A549 (cell line): Measurements from ENCODE around the gene TCEA2.

Experiments
- CHD2 ChIP-seq: fragments of 150-350 bp; IDR thresholded peaks from 2 replicates; pipeline ENCODE4 v1.6.1; 2014; ENCODE audit warnings: low read length; ENCODE audit not compliant: partially characterized antibody
- POLR2A ChIP-seq: IDR thresholded peaks from 2 replicates; pipeline ENCODE4 v1.6.1; 2012; ENCODE audit warnings: mild to moderate bottlenecking, low read length
- RCOR1 ChIP-seq: fragments of 150-350 bp; IDR thresholded peaks from 2 replicates; pipeline ENCODE4 v1.6.1; 2014; ENCODE audit warnings: antibody characterized with exemption, low read length, low read depth
- RFX5 ChIP-seq: fragments of 450-650 bp; IDR thresholded peaks from 2 replicates; pipeline ENCODE4 v1.7.1; 2014; ENCODE audit warnings: antibody characterized with exemption, mild to moderate bottlenecking, moderate library complexity
- SMC3 ChIP-seq: fragments of >200 bp; sonication (Bioruptor Twin); formaldehyde crosslinking; IDR thresholded peaks from 3 replicates; pipeline ENCODE4 v1.6.1; 2018; ENCODE audit warnings: inconsistent platforms
- TF ChIP-seq, protein P1 (sequence below): IDR thresholded peaks from 2 replicates; pipeline ENCODE4 v1.6.1; 2012
- TF ChIP-seq, protein P2 (sequence below): fragments of >200 bp; sonication (Bioruptor Twin); formaldehyde crosslinking; IDR thresholded peaks from 3 replicates; pipeline ENCODE4 v1.5.1; 2016
- TF ChIP-seq, protein P3 (sequence below): IDR thresholded peaks from 2 replicates; pipeline ENCODE4 v1.6.1; 2012
- TF ChIP-seq, protein P4 (sequence below): fragments of 200-600 bp; sonication (generic); IDR thresholded peaks from 2 replicates; pipeline ENCODE4 v1.6.1; 2016; ENCODE audit warnings: antibody characterized with exemption, mild to moderate bottlenecking, moderate library complexity

DNA sequence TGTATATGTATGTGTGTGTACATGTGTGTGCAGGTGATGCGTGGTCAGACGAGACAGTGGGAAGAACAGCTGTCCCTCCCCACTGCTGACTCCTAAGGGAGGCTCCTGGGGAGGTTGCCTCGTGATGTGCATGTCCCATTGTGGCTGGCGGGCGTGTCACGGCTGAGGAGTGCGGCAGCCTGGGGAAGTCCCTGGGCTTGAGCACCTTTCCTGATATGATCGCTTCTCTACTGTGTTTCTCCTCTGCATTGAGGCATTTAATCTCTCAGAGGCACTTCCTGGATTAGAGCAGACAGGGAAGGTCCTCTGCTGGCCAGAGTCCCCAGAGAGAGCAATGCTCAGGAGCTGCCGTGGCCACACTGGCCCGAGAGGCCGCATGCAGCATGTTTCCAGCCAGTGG lies 32.9 kb downstream of the TCEA2 start:
- TF ChIP-seq SMC3 = no peak
- no peak for TF ChIP-seq POLR2A
- TF ChIP-seq, protein P1, sequence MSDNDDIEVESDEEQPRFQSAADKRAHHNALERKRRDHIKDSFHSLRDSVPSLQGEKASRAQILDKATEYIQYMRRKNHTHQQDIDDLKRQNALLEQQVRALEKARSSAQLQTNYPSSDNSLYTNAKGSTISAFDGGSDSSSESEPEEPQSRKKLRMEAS = no peak
- TF ChIP-seq CHD2 = no peak
- TF ChIP-seq, protein P2, sequence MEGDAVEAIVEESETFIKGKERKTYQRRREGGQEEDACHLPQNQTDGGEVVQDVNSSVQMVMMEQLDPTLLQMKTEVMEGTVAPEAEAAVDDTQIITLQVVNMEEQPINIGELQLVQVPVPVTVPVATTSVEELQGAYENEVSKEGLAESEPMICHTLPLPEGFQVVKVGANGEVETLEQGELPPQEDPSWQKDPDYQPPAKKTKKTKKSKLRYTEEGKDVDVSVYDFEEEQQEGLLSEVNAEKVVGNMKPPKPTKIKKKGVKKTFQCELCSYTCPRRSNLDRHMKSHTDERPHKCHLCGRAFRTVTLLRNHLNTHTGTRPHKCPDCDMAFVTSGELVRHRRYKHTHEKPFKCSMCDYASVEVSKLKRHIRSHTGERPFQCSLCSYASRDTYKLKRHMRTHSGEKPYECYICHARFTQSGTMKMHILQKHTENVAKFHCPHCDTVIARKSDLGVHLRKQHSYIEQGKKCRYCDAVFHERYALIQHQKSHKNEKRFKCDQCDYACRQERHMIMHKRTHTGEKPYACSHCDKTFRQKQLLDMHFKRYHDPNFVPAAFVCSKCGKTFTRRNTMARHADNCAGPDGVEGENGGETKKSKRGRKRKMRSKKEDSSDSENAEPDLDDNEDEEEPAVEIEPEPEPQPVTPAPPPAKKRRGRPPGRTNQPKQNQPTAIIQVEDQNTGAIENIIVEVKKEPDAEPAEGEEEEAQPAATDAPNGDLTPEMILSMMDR = no peak
- TF ChIP-seq, protein P3, sequence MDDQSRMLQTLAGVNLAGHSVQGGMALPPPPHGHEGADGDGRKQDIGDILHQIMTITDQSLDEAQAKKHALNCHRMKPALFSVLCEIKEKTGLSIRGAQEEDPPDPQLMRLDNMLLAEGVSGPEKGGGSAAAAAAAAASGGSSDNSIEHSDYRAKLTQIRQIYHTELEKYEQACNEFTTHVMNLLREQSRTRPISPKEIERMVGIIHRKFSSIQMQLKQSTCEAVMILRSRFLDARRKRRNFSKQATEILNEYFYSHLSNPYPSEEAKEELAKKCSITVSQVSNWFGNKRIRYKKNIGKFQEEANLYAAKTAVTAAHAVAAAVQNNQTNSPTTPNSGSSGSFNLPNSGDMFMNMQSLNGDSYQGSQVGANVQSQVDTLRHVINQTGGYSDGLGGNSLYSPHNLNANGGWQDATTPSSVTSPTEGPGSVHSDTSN = no peak
- TF ChIP-seq RCOR1 = no peak
- TF ChIP-seq, protein P4, sequence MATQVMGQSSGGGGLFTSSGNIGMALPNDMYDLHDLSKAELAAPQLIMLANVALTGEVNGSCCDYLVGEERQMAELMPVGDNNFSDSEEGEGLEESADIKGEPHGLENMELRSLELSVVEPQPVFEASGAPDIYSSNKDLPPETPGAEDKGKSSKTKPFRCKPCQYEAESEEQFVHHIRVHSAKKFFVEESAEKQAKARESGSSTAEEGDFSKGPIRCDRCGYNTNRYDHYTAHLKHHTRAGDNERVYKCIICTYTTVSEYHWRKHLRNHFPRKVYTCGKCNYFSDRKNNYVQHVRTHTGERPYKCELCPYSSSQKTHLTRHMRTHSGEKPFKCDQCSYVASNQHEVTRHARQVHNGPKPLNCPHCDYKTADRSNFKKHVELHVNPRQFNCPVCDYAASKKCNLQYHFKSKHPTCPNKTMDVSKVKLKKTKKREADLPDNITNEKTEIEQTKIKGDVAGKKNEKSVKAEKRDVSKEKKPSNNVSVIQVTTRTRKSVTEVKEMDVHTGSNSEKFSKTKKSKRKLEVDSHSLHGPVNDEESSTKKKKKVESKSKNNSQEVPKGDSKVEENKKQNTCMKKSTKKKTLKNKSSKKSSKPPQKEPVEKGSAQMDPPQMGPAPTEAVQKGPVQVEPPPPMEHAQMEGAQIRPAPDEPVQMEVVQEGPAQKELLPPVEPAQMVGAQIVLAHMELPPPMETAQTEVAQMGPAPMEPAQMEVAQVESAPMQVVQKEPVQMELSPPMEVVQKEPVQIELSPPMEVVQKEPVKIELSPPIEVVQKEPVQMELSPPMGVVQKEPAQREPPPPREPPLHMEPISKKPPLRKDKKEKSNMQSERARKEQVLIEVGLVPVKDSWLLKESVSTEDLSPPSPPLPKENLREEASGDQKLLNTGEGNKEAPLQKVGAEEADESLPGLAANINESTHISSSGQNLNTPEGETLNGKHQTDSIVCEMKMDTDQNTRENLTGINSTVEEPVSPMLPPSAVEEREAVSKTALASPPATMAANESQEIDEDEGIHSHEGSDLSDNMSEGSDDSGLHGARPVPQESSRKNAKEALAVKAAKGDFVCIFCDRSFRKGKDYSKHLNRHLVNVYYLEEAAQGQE = no peak
- no peak for TF ChIP-seq RFX5
